ENCODE measurements around the gene MTHFSD. TPM values are rescaled to one million over a fixed set of nuclear protein-coding genes. Genes with fewer than 3 reads are reported as not detected.

The MTHFSD gene
- total RNA-seq, 1 experiment from 2014 or later: 47.8 TPM

DNA sequence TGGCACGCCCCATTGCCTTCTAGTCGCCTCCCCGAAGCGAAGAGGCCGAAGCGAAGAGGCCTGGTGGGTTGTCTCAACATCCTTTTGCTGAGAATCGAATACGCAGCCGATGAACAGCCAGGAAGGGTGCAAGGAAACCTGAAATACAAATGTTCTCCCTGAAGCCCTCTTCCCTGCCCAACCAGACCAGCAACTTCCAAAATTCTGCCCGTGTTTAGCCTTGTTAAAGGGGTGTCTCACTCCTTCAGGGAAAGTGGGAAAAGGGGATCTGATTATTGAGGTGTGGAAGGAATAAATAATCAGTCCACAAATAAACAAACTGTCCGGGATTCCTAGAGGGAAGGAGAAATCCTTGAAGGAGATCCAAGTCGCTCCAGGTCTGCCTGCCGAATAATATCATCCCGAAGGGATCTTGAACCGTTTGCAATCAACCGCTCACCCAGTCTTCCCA is 10.2 kb upstream of the MTHFSD start:
- TF ChIP-seq, protein P1, sequence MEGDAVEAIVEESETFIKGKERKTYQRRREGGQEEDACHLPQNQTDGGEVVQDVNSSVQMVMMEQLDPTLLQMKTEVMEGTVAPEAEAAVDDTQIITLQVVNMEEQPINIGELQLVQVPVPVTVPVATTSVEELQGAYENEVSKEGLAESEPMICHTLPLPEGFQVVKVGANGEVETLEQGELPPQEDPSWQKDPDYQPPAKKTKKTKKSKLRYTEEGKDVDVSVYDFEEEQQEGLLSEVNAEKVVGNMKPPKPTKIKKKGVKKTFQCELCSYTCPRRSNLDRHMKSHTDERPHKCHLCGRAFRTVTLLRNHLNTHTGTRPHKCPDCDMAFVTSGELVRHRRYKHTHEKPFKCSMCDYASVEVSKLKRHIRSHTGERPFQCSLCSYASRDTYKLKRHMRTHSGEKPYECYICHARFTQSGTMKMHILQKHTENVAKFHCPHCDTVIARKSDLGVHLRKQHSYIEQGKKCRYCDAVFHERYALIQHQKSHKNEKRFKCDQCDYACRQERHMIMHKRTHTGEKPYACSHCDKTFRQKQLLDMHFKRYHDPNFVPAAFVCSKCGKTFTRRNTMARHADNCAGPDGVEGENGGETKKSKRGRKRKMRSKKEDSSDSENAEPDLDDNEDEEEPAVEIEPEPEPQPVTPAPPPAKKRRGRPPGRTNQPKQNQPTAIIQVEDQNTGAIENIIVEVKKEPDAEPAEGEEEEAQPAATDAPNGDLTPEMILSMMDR (IDR thresholded peaks at IDR 0.05; ENCODE audit: unreplicated experiment): no peak
- Mint-ChIP-seq H3K9me3 (ENCODE audit: low read depth, unreplicated experiment) (no peaks in the 10 kb centered on the region), H3K27ac (ENCODE audit: unreplicated experiment) (no peak overlapping the region), H3K27me3 (ENCODE audit: unreplicated experiment) (peaks cover 35% of the 10 kb centered on the region), H3K4me3 (ENCODE audit: low read depth, unreplicated experiment) (no peak overlapping the region), H3K36me3 (ENCODE audit: insufficient read depth, unreplicated experiment) (peaks cover 40% of the 10 kb centered on the region), H3K4me1 (ENCODE audit: low read depth, unreplicated experiment) (peaks cover 17% of the 10 kb centered on the region)
- CTCF ChIA-PET: interaction anchor here (0.7 to 2.5 kb wide), 9 partner anchors 11 to 497 kb away, joined by 3 to 22 read pairs (median 6); no protein-coding TSS in a partner anchor
- intact Hi-C loops (cut with micrococcal nuclease; ENCODE audit: unreplicated experiment): loop anchor here (2.0 kb wide), 1 partner anchor 714 kb away; no protein-coding TSS in a partner anchor
- no peak for DNase-seq
- no TSS peak for BruUV-seq (replicated peaks)

DNA sequence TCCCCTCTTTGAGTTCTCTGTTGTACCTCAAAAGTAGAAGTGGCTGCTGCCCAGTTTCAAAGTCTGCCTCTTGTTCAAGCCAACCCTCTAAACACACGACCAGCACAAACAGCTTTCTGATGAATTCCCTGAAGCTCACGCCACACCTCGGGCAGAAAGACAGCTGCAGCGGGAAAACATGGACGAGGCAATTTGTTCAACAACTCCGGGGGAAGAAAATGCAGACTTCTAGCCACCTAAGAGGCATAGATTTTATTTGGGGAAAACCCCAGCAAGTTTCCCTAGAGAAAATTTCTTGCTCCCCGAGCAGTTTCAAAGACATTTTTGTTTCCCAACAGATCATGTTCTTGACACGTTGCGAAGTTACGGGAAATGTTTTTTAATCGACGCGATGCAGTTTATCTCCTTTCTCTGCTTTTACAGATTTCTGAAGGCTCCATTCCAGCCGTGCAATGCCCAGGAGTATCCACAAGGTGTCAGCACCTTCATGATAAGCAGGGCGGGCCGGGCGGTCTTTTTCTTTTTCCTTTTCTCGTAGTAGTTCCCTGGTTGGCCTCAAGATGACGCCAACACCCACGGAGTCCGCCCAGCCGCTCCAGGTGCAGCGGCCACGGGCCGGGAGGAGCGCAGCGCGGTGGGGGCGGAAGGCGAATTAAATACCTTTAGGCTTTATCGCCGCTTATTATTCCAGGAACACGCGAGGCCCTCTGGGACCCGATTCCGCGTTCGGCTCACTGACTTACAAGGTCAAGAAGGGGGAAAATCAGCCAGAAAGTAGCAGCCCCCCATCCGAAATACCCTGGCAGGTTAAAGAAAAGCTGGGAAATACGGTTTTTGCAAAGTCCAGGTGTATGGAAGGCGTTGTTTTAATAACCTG is 8.7 kb upstream of the MTHFSD start:
- H3K27me3 Mint-ChIP-seq (ENCODE audit: unreplicated experiment): peaks cover 40% of the 10 kb centered on the region
- H3K27ac Mint-ChIP-seq (ENCODE audit: unreplicated experiment): no peak overlapping the region
- DNase-seq: peak; percentile 94
- no TSS peak for BruUV-seq (replicated peaks)
- intact Hi-C loops (cut with micrococcal nuclease; ENCODE audit: unreplicated experiment): loop anchor here (1.0 to 5.0 kb wide), 7 partner anchors 271 to 715 kb away; no protein-coding TSS in a partner anchor
- TF ChIP-seq, protein P1 (IDR thresholded peaks at IDR 0.05; ENCODE audit: unreplicated experiment): peak; percentile 100
- CTCF ChIA-PET: interaction anchor here (0.5 to 2.5 kb wide), 15 partner anchors 12 to 716 kb away, joined by 3 to 22 read pairs (median 5); no protein-coding TSS in a partner anchor
- peak overlapping the region; percentile 56 for H3K4me3 Mint-ChIP-seq (ENCODE audit: low read depth, unreplicated experiment)
- H3K36me3 Mint-ChIP-seq (ENCODE audit: insufficient read depth, unreplicated experiment): peaks cover 25% of the 10 kb centered on the region
- H3K4me1 Mint-ChIP-seq (ENCODE audit: low read depth, unreplicated experiment): peaks cover 17% of the 10 kb centered on the region
- no peaks in the 10 kb centered on the region for H3K9me3 Mint-ChIP-seq (ENCODE audit: low read depth, unreplicated experiment)

DNA sequence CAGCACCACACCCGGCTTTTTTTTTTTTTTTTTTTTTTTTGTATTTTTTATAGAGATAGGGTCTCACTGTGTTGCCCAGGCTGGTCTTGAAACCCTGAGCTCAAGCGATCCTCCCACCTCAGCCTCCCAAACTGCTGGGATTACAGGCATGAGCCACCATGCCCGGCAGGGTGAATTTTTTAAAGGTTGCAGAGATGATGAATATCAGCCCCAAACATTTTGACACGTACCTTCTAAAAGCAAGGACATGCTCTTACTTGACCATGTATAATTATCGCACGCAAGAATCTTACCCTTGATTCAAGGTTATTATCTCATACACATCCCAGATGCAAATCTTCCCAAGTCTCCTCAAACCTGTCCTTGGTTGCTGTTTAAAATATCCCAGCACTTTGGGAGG is 7.3 kb upstream of the MTHFSD start:
- intact Hi-C loops (cut with micrococcal nuclease; ENCODE audit: unreplicated experiment): loop anchor here (5.0 kb wide), 3 partner anchors 310 to 630 kb away; no protein-coding TSS in a partner anchor
- peaks cover 50% of the 10 kb centered on the region for H3K27me3 Mint-ChIP-seq (ENCODE audit: unreplicated experiment)
- no TSS peak for BruUV-seq (replicated peaks)

DNA sequence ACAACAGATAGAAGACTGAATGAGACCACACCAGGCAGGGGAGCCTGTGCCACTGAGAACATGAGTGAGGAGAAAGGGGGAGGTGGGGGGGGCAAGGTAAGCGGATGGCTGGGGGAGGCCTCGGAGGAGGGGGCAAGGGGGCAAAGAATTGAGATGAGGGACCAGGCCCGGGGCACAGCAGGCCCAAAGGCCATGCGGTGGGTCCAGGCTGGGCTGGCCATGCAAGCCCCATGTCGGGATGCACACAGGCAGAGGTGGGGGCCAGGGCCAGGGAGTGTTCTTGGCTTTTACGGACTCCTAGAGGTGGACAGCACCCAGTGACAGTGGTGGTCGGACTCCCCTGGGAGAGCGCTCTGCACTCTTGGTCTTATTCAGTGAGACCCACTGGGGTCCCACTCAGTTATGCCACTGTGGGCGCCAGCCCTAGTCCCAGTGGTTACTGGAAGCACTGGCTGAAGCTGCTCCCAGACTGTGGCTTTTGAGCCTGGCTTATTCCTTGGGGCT is 4.8 kb upstream of the MTHFSD start:
- DNase-seq: no peak
- Mint-ChIP-seq H3K4me1 (ENCODE audit: low read depth, unreplicated experiment) (peaks cover 16% of the 10 kb centered on the region), H3K27me3 (ENCODE audit: unreplicated experiment) (peaks cover 50% of the 10 kb centered on the region), H3K36me3 (ENCODE audit: insufficient read depth, unreplicated experiment) (peaks cover 11% of the 10 kb centered on the region), H3K27ac (ENCODE audit: unreplicated experiment) (no peak overlapping the region), H3K4me3 (ENCODE audit: low read depth, unreplicated experiment) (no peak overlapping the region), H3K9me3 (ENCODE audit: low read depth, unreplicated experiment) (no peaks in the 10 kb centered on the region)
- no TSS peak for BruUV-seq (replicated peaks)
- CTCF ChIA-PET: no interaction called here
- TF ChIP-seq, protein P1 (IDR thresholded peaks at IDR 0.05; ENCODE audit: unreplicated experiment): no peak
- intact Hi-C loops (cut with micrococcal nuclease; ENCODE audit: unreplicated experiment): loop anchor here (5.0 kb wide), 3 partner anchors 312 to 632 kb away; no protein-coding TSS in a partner anchor

More for the DNA sequence above, 7.3 kb upstream of the MTHFSD start:
- peaks cover 17% of the 10 kb centered on the region for H3K4me1 Mint-ChIP-seq (ENCODE audit: low read depth, unreplicated experiment)
- no peak overlapping the region for H3K4me3 Mint-ChIP-seq (ENCODE audit: low read depth, unreplicated experiment)
- H3K27ac Mint-ChIP-seq (ENCODE audit: unreplicated experiment): no peak overlapping the region
- H3K9me3 Mint-ChIP-seq (ENCODE audit: low read depth, unreplicated experiment): no peaks in the 10 kb centered on the region
- CTCF ChIA-PET: interaction anchor here (0.6 to 1.5 kb wide), 3 partner anchors 198 to 455 kb away, joined by 3 to 4 read pairs (median 3); no protein-coding TSS in a partner anchor
- DNase-seq: no peak
- TF ChIP-seq, protein P1 (IDR thresholded peaks at IDR 0.05; ENCODE audit: unreplicated experiment): no peak
- peaks cover 11% of the 10 kb centered on the region for H3K36me3 Mint-ChIP-seq (ENCODE audit: insufficient read depth, unreplicated experiment)

Measured in Calu3 (cell line).